Subcutaneous abdominal adipose tissue (tissue), 5 donors: Measurements from ENCODE around the gene HECTD4.

Experiments
- H3K27ac ChIP-seq: one replicate; pipeline ENCODE4 v1.7.0; 2013; ENCODE audit warnings: low read depth, mild to moderate bottlenecking, inconsistent platforms, low read length, moderate library complexity
- H3K27me3 ChIP-seq, 5 donors: one replicate each; pipeline ENCODE4 v1.7.0; 2013; ENCODE audit warnings: low read length in 5 of 5, inconsistent platforms in 1 of 5; ENCODE audit not compliant: control insufficient read depth in 5 of 5, insufficient read depth in 4 of 5
- H3K36me3 ChIP-seq, 5 donors: one replicate each; pipeline ENCODE4 v1.7.0; 2013; ENCODE audit warnings: low read length in 5 of 5; ENCODE audit not compliant: control insufficient read depth in 5 of 5, insufficient read depth in 5 of 5
- H3K4me1 ChIP-seq, 5 donors: one replicate each; pipeline ENCODE4 v1.7.0; 2013; ENCODE audit warnings: low read length in 5 of 5, mild to moderate bottlenecking in 3 of 5, moderate library complexity in 1 of 5; ENCODE audit not compliant: control insufficient read depth in 5 of 5, insufficient read depth in 5 of 5
- H3K4me3 ChIP-seq, 5 donors: one replicate each; pipeline ENCODE4 v1.7.0; 2013; ENCODE audit warnings: low read length in 5 of 5, low read depth in 1 of 5
- H3K9ac ChIP-seq, 5 donors: one replicate each; pipeline ENCODE4 v1.7.0; 2013; ENCODE audit warnings: low read length in 5 of 5, mild to moderate bottlenecking in 4 of 5, moderate library complexity in 3 of 5
- H3K9me3 ChIP-seq, 5 donors: one replicate each; pipeline ENCODE4 v1.7.0; 2013; ENCODE audit warnings: low read length in 5 of 5; ENCODE audit not compliant: control insufficient read depth in 5 of 5
- donor health status: healthy.
- donor health status: healthy.
- donor health status: healthy.
- donor health status: healthy.
- donor health status: healthy.

The HECTD4 gene

GRCh38 chr12:112288638-112289037 is 93.6 kb downstream of the HECTD4 start:
- H3K36me3 ChIP-seq: peaks cover 5 to 10% (median 7%) of the 10 kb centered on the region in 5 donors
- H3K27ac ChIP-seq: no peak overlapping the region
- H3K9me3 ChIP-seq: peaks cover 2 to 12% (median 6%) of the 10 kb centered on the region in 5 donors
- no peaks in the 10 kb centered on the region for H3K27me3 ChIP-seq
- H3K4me3 ChIP-seq: peak overlapping the region in 1 of 5 donors; percentile 1
- no peak overlapping the region for H3K9ac ChIP-seq
- H3K4me1 ChIP-seq: peaks cover 0 to 3% (median 0%) of the 10 kb centered on the region in 5 donors

GRCh38 chr12:112285600-112286401 is 96.4 kb downstream of the HECTD4 start:
- peaks cover 2 to 8% (median 4%) of the 10 kb centered on the region in 5 donors for H3K36me3 ChIP-seq
- peaks cover 2 to 12% (median 6%) of the 10 kb centered on the region in 5 donors for H3K9me3 ChIP-seq
- H3K27me3 ChIP-seq: no peaks in the 10 kb centered on the region
- H3K27ac ChIP-seq: no peak overlapping the region
- no peak overlapping the region for H3K9ac ChIP-seq
- H3K4me1 ChIP-seq: peaks cover 0 to 3% (median 0%) of the 10 kb centered on the region in 5 donors
- no peak overlapping the region for H3K4me3 ChIP-seq

- H3K36me3 ChIP-seq: peaks cover 2 to 7% (median 3%) of the 10 kb centered on the region in 5 donors
- no peak overlapping the region for H3K27ac ChIP-seq
- no peaks in the 10 kb centered on the region for H3K27me3 ChIP-seq
- peaks cover 0 to 3% (median 0%) of the 10 kb centered on the region in 5 donors for H3K4me1 ChIP-seq
- no peak overlapping the region for H3K9ac ChIP-seq
- peaks cover under 1 to 4% (median 3%) of the 10 kb centered on the region in 5 donors for H3K9me3 ChIP-seq
- H3K4me3 ChIP-seq: no peak overlapping the region
Observed at GRCh38 chr12:112283546-112283945, 98.7 kb downstream of the HECTD4 start.

- H3K4me1 ChIP-seq: peaks cover 0 to 3% (median 0%) of the 10 kb centered on the region in 5 donors
- H3K36me3 ChIP-seq: peaks cover 0 to 7% (median 4%) of the 10 kb centered on the region in 5 donors
- H3K27me3 ChIP-seq: no peaks in the 10 kb centered on the region
- H3K9me3 ChIP-seq: no peaks in the 10 kb centered on the region
- no peak overlapping the region for H3K9ac ChIP-seq
- no peak overlapping the region for H3K4me3 ChIP-seq
- H3K27ac ChIP-seq: no peak overlapping the region
Observed at GRCh38 chr12:112282920-112283319, 99.3 kb downstream of the HECTD4 start.

GRCh38 chr12:112275836-112276235 is 106.4 kb downstream of the HECTD4 start:
- H3K27me3 ChIP-seq: no peaks in the 10 kb centered on the region
- no peak overlapping the region for H3K4me3 ChIP-seq
- no peaks in the 10 kb centered on the region for H3K4me1 ChIP-seq

GRCh38 chr12:112275207-112275606 is 107.0 kb downstream of the HECTD4 start:
- Histone ChIP-seq H3K4me3 (no peak overlapping the region), H3K27me3 (no peaks in the 10 kb centered on the region), H3K36me3 (peaks cover 26 to 40% (median 27%) of the 10 kb centered on the region in 5 donors), H3K9me3 (no peaks in the 10 kb centered on the region), H3K4me1 (no peaks in the 10 kb centered on the region), H3K27ac (no peak overlapping the region), H3K9ac (no peak overlapping the region)

More at GRCh38 chr12:112275836-112276235, 106.4 kb downstream of the HECTD4 start:
- H3K36me3 ChIP-seq: peaks cover 20 to 34% (median 23%) of the 10 kb centered on the region in 5 donors
- no peaks in the 10 kb centered on the region for H3K9me3 ChIP-seq
- H3K9ac ChIP-seq: no peak overlapping the region
- H3K27ac ChIP-seq: no peak overlapping the region

GRCh38 chr12:112270673-112271072 is 111.6 kb downstream of the HECTD4 start:
- H3K4me3 ChIP-seq: no peak overlapping the region
- H3K4me1 ChIP-seq: no peaks in the 10 kb centered on the region
- no peak overlapping the region for H3K9ac ChIP-seq
- H3K36me3 ChIP-seq: peaks cover 39 to 67% (median 46%) of the 10 kb centered on the region in 5 donors
- H3K9me3 ChIP-seq: no peaks in the 10 kb centered on the region
- no peak overlapping the region for H3K27ac ChIP-seq
- H3K27me3 ChIP-seq: no peaks in the 10 kb centered on the region

- H3K4me3 ChIP-seq: no peak overlapping the region
- peaks cover 39 to 67% (median 45%) of the 10 kb centered on the region in 5 donors for H3K36me3 ChIP-seq
- no peaks in the 10 kb centered on the region for H3K4me1 ChIP-seq
- no peak overlapping the region for H3K9ac ChIP-seq
- H3K27ac ChIP-seq: no peak overlapping the region
- H3K9me3 ChIP-seq: no peaks in the 10 kb centered on the region
- no peaks in the 10 kb centered on the region for H3K27me3 ChIP-seq
Observed at GRCh38 chr12:112266473-112266872, 115.8 kb downstream of the HECTD4 start.

- Histone ChIP-seq H3K36me3 (peaks cover 33 to 63% (median 51%) of the 10 kb centered on the region in 5 donors), H3K27ac (no peak overlapping the region)
Observed at GRCh38 chr12:112261559-112261958, 120.7 kb downstream of the HECTD4 start.

GRCh38 chr12:112258926-112259325 is 123.3 kb downstream of the HECTD4 start:
- no peak overlapping the region for H3K9ac ChIP-seq
- peaks cover 47 to 68% (median 56%) of the 10 kb centered on the region in 5 donors for H3K36me3 ChIP-seq
- no peak overlapping the region for H3K27ac ChIP-seq
- H3K4me1 ChIP-seq: no peaks in the 10 kb centered on the region
- no peaks in the 10 kb centered on the region for H3K27me3 ChIP-seq
- H3K4me3 ChIP-seq: no peak overlapping the region
- H3K9me3 ChIP-seq: no peaks in the 10 kb centered on the region

More at GRCh38 chr12:112261559-112261958, 120.7 kb downstream of the HECTD4 start:
- Histone ChIP-seq H3K9me3 (no peaks in the 10 kb centered on the region), H3K4me3 (no peak overlapping the region), H3K27me3 (no peaks in the 10 kb centered on the region), H3K4me1 (no peaks in the 10 kb centered on the region), H3K9ac (no peak overlapping the region)
